Upper lobe of left lung (tissue), 6 donors: Measurements from ENCODE around the gene SPPL3. TPM values are rescaled to one million over a fixed set of nuclear protein-coding genes. Genes with fewer than 3 reads are reported as not detected.

Experiments used
- ATAC-seq, 2 donors: fragments of 200-7000 bp; cut with Tn5 transposase; one replicate each; pipeline ENCODE4 v1.9.1; 2022; ENCODE audit warnings: mild to moderate bottlenecking in 2 of 2, moderate library complexity in 2 of 2; ENCODE audit not compliant: low FRiP score in 2 of 2
- DNase-seq, 2 donors: peaks; one replicate each; pipeline ENCODE4 v3.0.0-alpha.2; 2019 to 2020
- H3K27ac ChIP-seq, 4 donors: fragments of 200-600 bp; sonication (generic); one replicate each; pipeline ENCODE4 v1.5.1; 2016 to 2019
- H3K27me3 ChIP-seq, 4 donors: fragments of 200-600 bp; sonication (generic); one replicate each; pipeline ENCODE4 v1.5.1; 2017 to 2019
- H3K36me3 ChIP-seq, 4 donors: fragments of 200-600 bp; sonication (generic); one replicate each; pipeline ENCODE4 v1.5.1; 2016 to 2019
- H3K4me1 ChIP-seq, 4 donors: fragments of 200-600 bp; sonication (generic); one replicate each; pipeline ENCODE4 v1.5.1; 2018 to 2019
- H3K4me3 ChIP-seq, 4 donors: fragments of 200-600 bp; sonication (generic); one replicate each; pipeline ENCODE4 v1.5.1; 2017 to 2019; ENCODE audit warnings: mild to moderate bottlenecking in 2 of 4, moderate library complexity in 1 of 4
- H3K9me3 ChIP-seq, 4 donors: fragments of 200-600 bp; sonication (generic); one replicate each; pipeline ENCODE4 v1.5.1; 2018 to 2019
- CTCF ChIP-seq, 6 experiments: fragments of 450-650 bp in 4 of 6; fragments of 200-600 bp in 2 of 6; sonication (generic) in 2 of 6; IDR thresholded peaks; one replicate each; pipeline ENCODE4 v1.5.1; 2016 to 2019; ENCODE audit warnings: antibody characterized with exemption in 6 of 6
- EP300 ChIP-seq, 4 donors: sonication (generic); formaldehyde crosslinking; IDR thresholded peaks; one replicate each; pipeline ENCODE4 v1.5.1; 2017; ENCODE audit warnings: antibody characterized with exemption in 4 of 4, control low read depth in 2 of 4
- POLR2A ChIP-seq, 4 donors: fragments of 450-650 bp; IDR thresholded peaks; one replicate each; pipeline ENCODE4 v1.5.1; 2016 to 2017; ENCODE audit warnings: antibody characterized with exemption in 4 of 4, mild to moderate bottlenecking in 2 of 4
- POLR2AphosphoS5 ChIP-seq, 2 donors: sonication (generic); formaldehyde crosslinking; IDR thresholded peaks; one replicate each; pipeline ENCODE4 v1.5.1; 2017; ENCODE audit warnings: antibody characterized with exemption in 2 of 2
- WGBS, 2 donors: methylation state at CpG; one replicate each; pipeline ENCODE4 v1.1.5; 2017 to 2018; 5-methylcytosine and 5-hydroxymethylcytosine counted together
- total RNA-seq, 6 donors: library from RNA; depleted of rRNA in 4 of 6; stranded (reverse); fragments of >200 nt in 4 of 6; gene quantifications; one replicate each; pipeline versions ENCODE4 v1.1.0 to v1.2.1, GENCODE V29; 2016 to 2021
- donor health status: DM: no; HTN: no; CAD: no; lungs with moderate emphysema.
- donor health status: DM: no; HTN: yes; CAD: no; lungs with severe emphysema.

Gene SPPL3
- total RNA-seq, 6 donors from 2014 or later, result 17.8 to 44.3 (median 23.2) TPM

GRCh38 chr12:120764816-120765215 is 139.3 kb downstream of the SPPL3 start:
- Histone ChIP-seq H3K4me1 (peaks cover 0 to 14% (median 12%) of the 10 kb centered on the region in 4 donors), H3K36me3 (peaks cover 18 to 85% (median 63%) of the 10 kb centered on the region in 4 donors), H3K27ac (no peak overlapping the region), H3K27me3 (no peaks in the 10 kb centered on the region), H3K4me3 (no peak overlapping the region), H3K9me3 (no peaks in the 10 kb centered on the region)
- no peak for DNase-seq
- 86 to 88% methylated on average over 9 of the region's 9 CpGs for WGBS, 2 donors
- no peak for TF ChIP-seq CTCF (IDR thresholded peaks at IDR 0.05)
- no peak for TF ChIP-seq EP300 (IDR thresholded peaks at IDR 0.05)
- TF ChIP-seq POLR2A (IDR thresholded peaks at IDR 0.05), result no peak
- no peak for TF ChIP-seq POLR2AphosphoS5 (IDR thresholded peaks at IDR 0.05)
- ATAC-seq, result no peak

DNA sequence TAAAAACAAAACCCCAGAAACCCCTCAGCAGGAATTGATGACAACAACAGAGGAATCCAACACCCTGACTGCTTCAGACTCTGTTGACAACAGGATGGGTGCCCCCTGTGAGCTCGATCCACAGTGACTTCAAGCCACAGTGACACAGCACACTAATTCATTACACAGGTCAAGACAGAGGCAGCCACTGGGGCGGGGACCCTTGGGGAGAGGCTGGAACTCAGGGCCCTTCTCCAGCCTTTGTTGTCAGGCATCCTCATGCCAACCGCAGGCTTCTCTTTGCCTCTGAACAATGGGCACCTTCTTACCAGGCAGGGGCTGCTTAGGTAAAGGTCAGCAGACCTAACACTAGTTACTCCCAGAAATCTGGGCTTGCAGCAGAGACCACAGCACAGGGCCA is 140.9 kb downstream of the SPPL3 start:
- no peak for ATAC-seq
- H3K27me3 ChIP-seq, result no peaks in the 10 kb centered on the region

GRCh38 chr12:120762086-120762485 is 142.1 kb downstream of the SPPL3 start:
- no peak overlapping the region for H3K4me3 ChIP-seq
- peaks cover 0 to 12% (median 6%) of the 10 kb centered on the region in 4 donors for H3K4me1 ChIP-seq
- no peaks in the 10 kb centered on the region for H3K27me3 ChIP-seq
- WGBS, 2 donors, result 71 to 80% methylated on average over 6 of the region's 6 CpGs
- peak overlapping the region in 3 of 4 donors; percentile 47 to 48 (median 48) for H3K27ac ChIP-seq
- DNase-seq (peak in 1 of 2 donors; percentile 60), ATAC-seq (peak; percentile 38 to 66)
- no peak for TF ChIP-seq EP300 (IDR thresholded peaks at IDR 0.05)
- no peak for TF ChIP-seq CTCF (IDR thresholded peaks at IDR 0.05)
- no peak for TF ChIP-seq POLR2A (IDR thresholded peaks at IDR 0.05)
- no peak for TF ChIP-seq POLR2AphosphoS5 (IDR thresholded peaks at IDR 0.05)
- peaks cover 18 to 64% (median 43%) of the 10 kb centered on the region in 4 donors for H3K36me3 ChIP-seq
- no peaks in the 10 kb centered on the region for H3K9me3 ChIP-seq

More for the DNA sequence above, 140.9 kb downstream of the SPPL3 start:
- Histone ChIP-seq H3K27ac (no peak overlapping the region), H3K4me1 (peaks cover 0 to 12% (median 12%) of the 10 kb centered on the region in 4 donors), H3K4me3 (no peak overlapping the region), H3K9me3 (no peaks in the 10 kb centered on the region), H3K36me3 (peaks cover 18 to 74% (median 54%) of the 10 kb centered on the region in 4 donors)
- 67 to 82% methylated on average over 3 of the region's 3 CpGs for WGBS, 2 donors
- TF ChIP-seq EP300 (IDR thresholded peaks at IDR 0.05), result no peak
- TF ChIP-seq POLR2AphosphoS5 (IDR thresholded peaks at IDR 0.05), result no peak
- TF ChIP-seq POLR2A (IDR thresholded peaks at IDR 0.05), result no peak
- TF ChIP-seq CTCF (IDR thresholded peaks at IDR 0.05), result no peak
- DNase-seq, result no peak

DNA sequence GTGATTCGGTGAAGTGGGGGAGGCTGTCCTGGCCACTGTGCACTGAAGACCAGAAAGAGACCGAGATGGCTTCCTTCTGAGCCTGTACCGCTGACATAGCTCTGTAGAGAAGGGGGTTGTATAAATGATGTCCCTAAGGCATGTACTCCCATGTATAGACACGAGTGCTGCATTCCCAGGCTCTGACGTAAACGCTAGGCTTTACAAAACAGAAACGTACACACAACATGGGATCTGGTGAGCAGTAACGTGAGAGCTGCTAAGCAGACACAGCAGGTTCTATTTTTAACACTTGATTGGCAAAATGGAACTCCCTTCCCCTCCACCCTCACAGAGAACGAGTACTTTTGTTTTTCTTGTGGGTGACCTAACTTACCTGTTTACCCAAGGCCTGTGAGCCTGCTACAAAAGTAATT is 142.6 kb downstream of the SPPL3 start:
- peak; percentile 43 to 81 for ATAC-seq
- H3K27ac ChIP-seq, result peak overlapping the region in 3 of 4 donors; percentile 47 to 48 (median 48)
- H3K36me3 ChIP-seq, result peaks cover 15 to 58% (median 38%) of the 10 kb centered on the region in 4 donors
- H3K4me3 ChIP-seq, result no peak overlapping the region
- no peaks in the 10 kb centered on the region for H3K27me3 ChIP-seq
- peak in 1 of 2 donors; percentile 65 for DNase-seq
- TF ChIP-seq POLR2A (IDR thresholded peaks at IDR 0.05) (no peak), POLR2AphosphoS5 (IDR thresholded peaks at IDR 0.05) (no peak), EP300 (IDR thresholded peaks at IDR 0.05) (no peak), CTCF (IDR thresholded peaks at IDR 0.05) (no peak)
- WGBS, 2 donors, result 59 to 63% methylated on average over 9 of the region's 9 CpGs
- peaks cover 0 to 12% (median 4%) of the 10 kb centered on the region in 4 donors for H3K4me1 ChIP-seq
- no peaks in the 10 kb centered on the region for H3K9me3 ChIP-seq
